BE2C (cell line): ENCODE data around the gene XIRP2.
"Not testable (repeated sequence)": the region's sequence is repeated elsewhere in the genome, so short reads cannot be mapped to it uniquely, and the experiment has no call there.

Experiments used
- DNase-seq: peaks from one replicate; pipeline ENCODE4 v3.0.0-alpha.2; 2020
- H3K27me3 ChIP-seq: fragments of 250-450 bp; sonication (Bioruptor Pico); 2 replicates; pipeline ENCODE4 v1.5.1; 2020; ENCODE audit warnings: mild to moderate bottlenecking
- H3K36me3 ChIP-seq: fragments of 250-450 bp; sonication (Bioruptor Pico); 2 replicates; pipeline ENCODE4 v1.5.1; 2020; ENCODE audit warnings: mild to moderate bottlenecking
- H3K4me1 ChIP-seq: fragments of 250-450 bp; sonication (Bioruptor Pico); 2 replicates; pipeline ENCODE4 v1.5.1; 2020
- H3K4me3 ChIP-seq: 2 replicates; pipeline ENCODE4 v1.5.1; 2011; ENCODE audit warnings: low read depth, low read length
- H3K9me3 ChIP-seq: fragments of 250-450 bp; sonication (Bioruptor Pico); 2 replicates; pipeline ENCODE4 v1.5.1; 2020
- TF ChIP-seq, protein P1 (sequence below): IDR thresholded peaks from 2 replicates; pipeline ENCODE4 v1.5.1; 2012; ENCODE audit warnings: mild to moderate bottlenecking, low read depth, low read length

XIRP2 gene

DNA sequence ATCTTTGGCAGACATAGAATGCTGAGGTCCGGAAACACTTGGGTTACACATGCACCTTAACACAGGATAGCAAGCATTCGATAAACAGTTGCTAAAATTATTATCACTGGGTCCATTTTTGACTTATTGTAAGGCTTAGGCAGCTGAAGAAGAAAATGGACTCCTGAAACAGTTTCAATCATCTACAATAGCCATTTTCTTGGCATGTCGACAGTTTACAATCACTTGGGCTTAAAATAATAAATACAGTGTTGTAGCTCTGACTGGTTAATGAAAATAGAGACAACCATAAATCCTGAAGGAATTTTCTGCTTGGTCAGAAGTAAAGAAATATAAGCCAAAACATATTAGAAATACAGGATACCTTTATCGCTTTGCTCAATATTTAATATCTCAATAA lies 169.2 kb downstream of the XIRP2 start:
- Histone ChIP-seq H3K4me3 (no peak overlapping the region), H3K9me3 (no peaks in the 10 kb centered on the region), H3K4me1 (no peaks in the 10 kb centered on the region), H3K36me3 (no peaks in the 10 kb centered on the region), H3K27me3 (no peaks in the 10 kb centered on the region)
- DNase-seq, result no peak
- TF ChIP-seq, protein P1, sequence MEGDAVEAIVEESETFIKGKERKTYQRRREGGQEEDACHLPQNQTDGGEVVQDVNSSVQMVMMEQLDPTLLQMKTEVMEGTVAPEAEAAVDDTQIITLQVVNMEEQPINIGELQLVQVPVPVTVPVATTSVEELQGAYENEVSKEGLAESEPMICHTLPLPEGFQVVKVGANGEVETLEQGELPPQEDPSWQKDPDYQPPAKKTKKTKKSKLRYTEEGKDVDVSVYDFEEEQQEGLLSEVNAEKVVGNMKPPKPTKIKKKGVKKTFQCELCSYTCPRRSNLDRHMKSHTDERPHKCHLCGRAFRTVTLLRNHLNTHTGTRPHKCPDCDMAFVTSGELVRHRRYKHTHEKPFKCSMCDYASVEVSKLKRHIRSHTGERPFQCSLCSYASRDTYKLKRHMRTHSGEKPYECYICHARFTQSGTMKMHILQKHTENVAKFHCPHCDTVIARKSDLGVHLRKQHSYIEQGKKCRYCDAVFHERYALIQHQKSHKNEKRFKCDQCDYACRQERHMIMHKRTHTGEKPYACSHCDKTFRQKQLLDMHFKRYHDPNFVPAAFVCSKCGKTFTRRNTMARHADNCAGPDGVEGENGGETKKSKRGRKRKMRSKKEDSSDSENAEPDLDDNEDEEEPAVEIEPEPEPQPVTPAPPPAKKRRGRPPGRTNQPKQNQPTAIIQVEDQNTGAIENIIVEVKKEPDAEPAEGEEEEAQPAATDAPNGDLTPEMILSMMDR, result no peak

DNA sequence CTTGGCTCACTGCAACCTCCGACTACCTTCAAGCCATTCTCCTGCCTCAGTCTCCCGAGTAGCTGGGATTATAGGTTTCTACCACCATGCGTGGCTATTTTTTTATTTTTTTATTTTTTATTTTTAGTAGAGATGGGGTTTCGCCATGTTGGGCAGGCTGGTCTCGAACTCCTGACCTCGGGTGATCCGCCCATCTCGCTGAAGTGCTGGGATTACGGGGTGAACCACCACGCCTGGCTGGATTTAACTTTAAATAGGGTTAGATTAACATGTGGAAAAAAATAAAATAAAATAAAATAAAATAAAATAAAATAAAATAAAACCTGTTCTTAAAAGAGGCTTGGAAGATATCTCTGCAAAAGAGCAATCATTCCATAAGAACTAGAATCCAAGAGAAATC lies 170.9 kb downstream of the XIRP2 start:
- H3K9me3 ChIP-seq, result no peaks in the 10 kb centered on the region
- no peaks in the 10 kb centered on the region for H3K36me3 ChIP-seq
- H3K4me1 ChIP-seq, result no peaks in the 10 kb centered on the region
- H3K4me3 ChIP-seq, result no peak overlapping the region
- TF ChIP-seq, protein P1, result no peak
- H3K27me3 ChIP-seq, result no peaks in the 10 kb centered on the region
- no peak for DNase-seq

DNA sequence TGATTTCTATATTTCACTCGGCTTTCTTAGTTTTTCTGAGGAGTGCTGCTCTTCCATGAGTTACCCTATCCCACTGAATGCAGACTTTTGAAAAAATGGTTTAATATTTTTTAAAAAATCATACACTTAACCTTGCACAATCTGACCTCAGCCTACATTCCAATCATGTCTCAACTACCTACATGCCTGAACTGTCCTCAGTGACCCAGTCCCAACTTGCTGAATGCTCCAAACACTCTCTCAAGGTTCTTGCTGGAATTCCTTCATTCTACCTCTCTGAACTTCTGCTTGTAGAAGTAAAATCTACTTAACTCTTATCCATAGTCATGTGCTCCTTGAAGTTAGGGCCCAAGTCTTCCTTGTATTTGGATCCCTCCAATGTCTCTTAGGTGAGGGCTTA lies 181.6 kb downstream of the XIRP2 start:
- Histone ChIP-seq H3K9me3 (no peaks in the 10 kb centered on the region), H3K36me3 (no peaks in the 10 kb centered on the region), H3K4me1 (no peaks in the 10 kb centered on the region), H3K27me3 (no peaks in the 10 kb centered on the region), H3K4me3 (no peak overlapping the region)
- DNase-seq, result no peak
- TF ChIP-seq, protein P1, result no peak

DNA sequence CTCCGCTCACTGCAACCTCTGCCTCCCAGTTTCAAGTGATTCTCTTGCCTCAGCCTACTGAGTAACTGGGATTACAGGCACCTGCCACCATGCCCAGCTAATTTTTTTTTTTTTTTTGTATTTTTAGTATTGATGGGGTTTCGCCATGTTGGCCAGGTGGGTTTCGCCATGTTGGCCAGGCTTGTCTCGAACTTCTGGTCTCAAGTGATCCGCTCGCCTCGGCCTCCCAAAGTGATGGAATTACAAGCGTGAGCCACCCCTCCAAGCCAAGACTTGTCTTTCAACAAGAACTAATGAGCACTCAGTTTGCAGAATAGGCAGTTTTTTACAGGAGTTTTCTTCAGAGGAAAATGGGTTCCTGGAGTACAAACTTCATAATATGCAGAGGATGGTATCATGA lies 187.4 kb downstream of the XIRP2 start:
- H3K27me3 ChIP-seq, H3K9me3 ChIP-seq, H3K4me1 ChIP-seq, H3K36me3 ChIP-seq, DNase-seq, H3K4me3 ChIP-seq: not testable (repeated sequence)

DNA sequence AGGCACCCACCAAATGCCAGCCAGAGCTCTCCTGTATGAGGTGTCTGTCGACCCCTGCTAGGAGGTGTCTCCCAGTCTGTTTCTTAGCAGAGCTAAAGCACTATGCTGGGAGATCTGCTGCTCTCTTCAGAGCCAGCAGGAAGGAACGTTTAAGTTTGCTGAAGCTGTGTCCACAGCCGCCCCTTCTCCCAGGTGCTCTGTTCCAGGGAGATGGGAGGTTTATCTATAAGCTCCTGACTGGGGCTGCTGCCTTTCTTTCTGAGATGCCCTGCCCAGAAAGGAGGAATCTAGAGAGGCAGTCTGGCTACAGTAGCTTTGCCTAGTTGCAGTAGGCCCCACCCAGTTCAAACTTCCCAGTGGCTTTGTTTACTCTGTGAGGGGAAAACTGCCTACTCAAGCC lies 210.7 kb downstream of the XIRP2 start:
- not testable (repeated sequence) for H3K36me3 ChIP-seq, H3K4me3 ChIP-seq, DNase-seq, H3K4me1 ChIP-seq, H3K27me3 ChIP-seq, H3K9me3 ChIP-seq

DNA sequence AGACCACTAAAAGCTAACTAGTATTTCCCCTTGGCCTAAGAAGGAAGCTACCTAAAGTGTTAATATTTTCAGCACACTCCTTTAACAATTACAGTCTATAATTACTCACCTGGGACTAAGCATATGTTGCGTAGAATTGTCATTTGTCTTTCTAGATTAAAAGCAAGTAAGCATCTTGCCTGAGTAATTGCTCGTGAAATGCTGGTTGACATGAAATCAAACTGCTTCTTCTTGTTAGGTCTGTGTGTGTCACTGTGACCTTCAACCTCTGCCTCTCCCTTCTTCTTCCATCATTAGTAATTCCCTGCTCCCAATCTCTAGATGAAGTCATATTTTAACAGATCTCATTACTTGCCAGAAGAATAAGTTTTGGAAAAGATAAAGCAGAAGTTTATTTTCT lies 212.2 kb downstream of the XIRP2 start:
- Histone ChIP-seq H3K9me3 (no peaks in the 10 kb centered on the region), H3K27me3 (no peaks in the 10 kb centered on the region), H3K4me3 (no peak overlapping the region), H3K4me1 (no peaks in the 10 kb centered on the region), H3K36me3 (no peaks in the 10 kb centered on the region)
- no peak for DNase-seq
- TF ChIP-seq, protein P1, result no peak

DNA sequence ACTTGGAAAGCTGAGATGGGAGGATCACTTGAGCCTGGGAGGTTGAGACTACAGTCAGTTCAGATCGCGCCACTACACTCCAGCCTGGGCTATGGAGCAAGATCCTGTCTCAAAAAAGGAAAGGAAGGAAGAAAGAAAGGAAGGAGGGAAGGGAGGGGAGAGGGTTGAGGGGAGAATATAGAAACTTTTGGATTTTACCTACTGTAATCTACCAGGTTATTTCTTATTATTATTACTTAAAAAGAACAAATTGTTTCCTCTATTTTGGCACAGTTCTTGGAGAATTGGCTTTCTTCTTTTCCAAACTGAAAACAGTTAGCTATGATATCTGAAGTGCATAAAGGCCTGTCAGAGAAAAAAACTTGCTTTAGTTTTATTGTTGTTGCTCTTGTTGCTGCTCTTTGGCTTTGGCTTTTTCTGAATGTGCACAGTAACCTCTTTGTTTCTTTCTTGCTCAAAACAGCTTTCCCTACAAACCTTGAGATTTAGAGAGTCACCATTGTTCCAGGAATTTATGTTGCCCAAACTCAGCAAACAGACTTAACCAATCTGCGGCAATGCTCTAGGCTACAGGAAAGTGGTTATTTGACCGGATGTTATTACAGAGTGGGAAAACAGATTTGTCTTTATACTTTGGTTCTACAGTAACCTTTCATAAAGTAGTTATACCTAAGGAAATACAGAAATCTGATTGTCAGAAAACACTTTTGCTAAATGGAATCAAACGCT lies 214.9 kb downstream of the XIRP2 start:
- TF ChIP-seq, protein P1, result no peak
- H3K4me3 ChIP-seq, result no peak overlapping the region
- H3K36me3 ChIP-seq, result no peaks in the 10 kb centered on the region
- no peaks in the 10 kb centered on the region for H3K4me1 ChIP-seq
- no peaks in the 10 kb centered on the region for H3K27me3 ChIP-seq
- no peak for DNase-seq
- H3K9me3 ChIP-seq, result no peaks in the 10 kb centered on the region
